NK-92 treated with Interleukin-12 subunit alpha and Interleukin-12 subunit beta, amount 100 ng/mL, for 24 hours (cell line): ENCODE data around the gene RGS6.

ENCODE experiments used
- DNase-seq: peaks from one replicate; lab custom pipeline; 2025; lab: John Stamatoyannopoulos, UW

RGS6 gene

DNA sequence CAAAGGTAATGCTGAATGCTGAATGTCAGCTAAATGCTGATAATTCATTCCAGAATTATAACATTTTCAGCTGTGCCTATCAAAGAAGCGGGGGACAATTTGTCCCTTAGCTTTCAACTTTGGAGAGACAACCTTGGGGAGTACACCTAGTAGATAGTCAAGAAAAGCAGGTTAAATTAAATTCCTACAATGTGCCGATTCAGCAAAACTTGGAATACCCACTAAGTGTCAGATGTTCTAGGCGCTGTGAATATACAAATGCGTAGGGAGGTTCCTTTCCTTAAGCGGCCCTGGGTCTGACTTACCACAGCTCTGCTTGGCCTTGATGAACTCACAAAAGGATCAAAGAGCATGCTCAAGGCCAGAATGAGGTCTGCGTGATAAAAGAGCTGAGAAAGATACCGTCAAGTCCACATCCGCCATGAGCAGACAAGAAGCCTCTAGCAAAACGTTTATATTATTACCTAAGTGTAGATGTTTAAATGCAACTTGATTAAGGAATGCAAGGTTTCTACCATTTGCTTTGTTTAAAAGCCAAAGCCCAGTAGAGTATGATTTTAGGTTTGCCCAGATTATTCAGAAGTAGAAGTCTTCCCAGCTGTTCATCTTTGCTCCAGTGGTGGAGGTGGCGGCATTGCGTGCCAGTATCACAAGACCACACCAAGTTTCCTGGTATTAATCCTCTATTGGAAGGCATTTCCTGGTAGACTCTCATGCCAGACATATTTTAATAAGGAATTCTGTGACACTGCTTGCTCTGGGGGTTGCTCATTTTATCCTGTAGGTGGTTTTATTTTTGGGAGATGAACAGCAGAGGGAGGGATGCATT is 593.1 kb downstream of the RGS6 start:
- DNase-seq: no peak

DNA sequence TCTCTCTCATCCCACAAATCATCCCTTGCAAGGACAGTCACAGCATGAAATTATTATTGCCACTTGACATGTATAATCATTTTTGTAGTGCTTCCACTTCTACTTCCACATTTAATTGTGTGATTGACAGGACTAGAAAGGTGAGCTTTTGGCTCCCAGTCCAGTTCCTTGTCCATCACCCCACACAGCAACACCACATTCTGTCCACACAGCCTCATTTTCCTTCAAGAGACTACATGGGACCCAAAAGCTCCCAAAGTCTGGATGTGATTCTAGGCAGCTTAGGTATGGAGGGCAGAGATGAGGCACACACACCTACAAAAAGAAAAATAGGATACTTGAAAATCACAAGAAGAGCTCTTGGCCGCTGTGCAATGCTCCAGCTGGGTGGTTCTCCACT is 595.4 kb downstream of the RGS6 start:
- DNase-seq: no peak

DNA sequence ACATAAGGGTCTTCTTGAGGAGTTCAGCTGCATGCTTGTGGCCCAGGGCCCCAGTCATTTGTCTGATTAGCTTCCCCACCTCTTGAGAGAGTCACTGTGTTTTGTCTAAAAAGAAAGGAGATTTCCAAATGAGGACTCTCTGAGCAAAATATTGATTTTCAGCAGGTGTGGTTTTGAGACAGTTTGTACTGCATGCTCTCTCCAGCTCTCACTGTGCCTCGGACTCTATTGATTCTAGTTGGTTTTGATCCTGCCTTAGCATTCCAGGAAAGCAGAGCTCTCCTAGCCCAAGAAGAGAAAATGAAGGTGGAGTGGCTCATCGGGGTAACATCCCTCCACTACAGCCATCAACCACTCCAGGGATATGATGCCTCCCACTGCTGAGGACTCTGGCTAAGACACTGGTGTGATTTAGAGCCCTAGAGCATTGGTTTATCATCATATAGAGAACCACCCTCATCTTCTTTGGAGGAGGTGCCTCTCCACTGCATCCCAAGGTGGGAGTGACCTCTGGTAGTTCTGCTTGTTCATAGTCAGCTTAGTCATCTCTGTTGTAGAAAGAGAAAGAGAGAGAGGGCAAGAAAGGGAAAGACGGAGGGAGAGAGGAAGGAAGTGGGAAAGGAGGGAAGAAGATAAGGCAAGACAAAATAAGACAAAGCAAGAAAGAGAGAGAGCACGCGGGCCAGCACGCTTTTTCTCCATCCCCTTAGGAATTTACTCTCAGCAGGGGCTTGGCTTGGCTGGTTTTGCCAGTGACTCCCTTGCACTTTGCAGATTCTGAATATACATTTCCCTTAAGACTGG is 596.0 kb downstream of the RGS6 start:
- DNase-seq: no peak

DNA sequence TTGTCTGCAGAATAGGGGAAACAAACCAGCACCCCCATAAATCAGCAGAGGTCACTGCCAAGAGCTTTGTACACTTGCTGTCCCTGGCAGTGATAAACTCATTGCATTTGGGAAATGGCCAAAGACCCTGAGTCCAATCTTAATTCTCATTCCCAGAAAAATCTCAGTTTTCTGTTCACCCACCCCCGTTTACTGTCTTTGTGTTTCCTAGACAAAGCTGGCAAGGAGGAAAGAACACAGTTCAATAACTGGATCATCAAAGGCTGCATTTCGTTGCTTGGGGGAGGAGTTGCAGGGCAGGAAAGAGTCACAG is 596.6 kb downstream of the RGS6 start:
- DNase-seq: no peak

DNA sequence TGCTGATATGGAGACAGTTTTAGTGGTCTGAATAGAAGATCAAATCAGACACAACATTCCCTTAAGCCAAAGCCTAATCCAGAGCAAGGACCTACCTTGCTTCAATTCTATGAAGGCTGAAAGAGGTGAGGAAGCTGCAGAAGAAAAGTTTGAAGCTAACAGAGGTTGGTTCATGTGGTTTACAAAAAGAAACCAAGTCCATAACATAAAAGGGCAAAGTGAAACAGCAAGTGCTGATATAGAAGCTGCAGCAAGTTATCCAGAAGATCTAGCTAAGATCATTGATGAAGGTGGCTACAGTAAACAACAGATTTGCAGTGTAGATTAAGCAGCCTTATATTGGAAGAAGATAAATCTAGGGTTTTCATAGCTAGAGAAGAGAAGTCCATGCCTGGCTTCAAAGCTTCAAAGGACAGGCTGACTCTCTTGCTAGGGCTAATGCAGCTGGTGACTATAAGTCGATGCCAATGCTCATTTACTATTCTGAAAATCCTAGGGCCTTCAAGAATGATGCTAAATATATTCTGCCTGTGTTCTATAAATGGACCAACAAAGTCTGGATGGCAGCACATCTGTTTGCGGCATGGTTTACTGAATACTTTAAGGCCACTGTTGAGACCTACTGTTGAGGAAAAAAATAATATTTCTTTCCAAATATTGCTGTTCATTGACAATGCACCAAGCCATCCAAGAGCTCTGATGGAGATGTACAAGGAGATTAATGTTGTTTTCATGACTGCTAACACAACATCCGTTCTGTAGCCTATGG is 600.6 kb downstream of the RGS6 start:
- no peak for DNase-seq

DNA sequence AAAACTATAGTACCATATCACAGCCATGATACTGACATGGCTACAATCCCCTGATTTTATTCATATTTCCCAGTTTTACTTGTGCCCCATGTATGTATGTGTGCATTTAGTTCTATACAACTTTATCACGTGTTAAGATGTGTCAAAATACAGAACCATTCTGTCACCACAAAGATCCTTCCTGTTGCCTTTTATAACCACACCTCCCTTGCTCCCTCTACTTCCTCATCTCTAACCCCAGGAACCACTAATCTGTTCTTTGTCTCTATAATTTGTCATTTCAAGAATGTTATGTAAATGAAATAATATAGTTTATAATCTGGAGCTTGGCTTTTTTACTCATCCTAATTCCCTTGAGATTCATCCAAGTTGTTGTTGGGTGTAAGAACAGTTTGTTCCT is 603.3 kb downstream of the RGS6 start:
- DNase-seq: no peak

DNA sequence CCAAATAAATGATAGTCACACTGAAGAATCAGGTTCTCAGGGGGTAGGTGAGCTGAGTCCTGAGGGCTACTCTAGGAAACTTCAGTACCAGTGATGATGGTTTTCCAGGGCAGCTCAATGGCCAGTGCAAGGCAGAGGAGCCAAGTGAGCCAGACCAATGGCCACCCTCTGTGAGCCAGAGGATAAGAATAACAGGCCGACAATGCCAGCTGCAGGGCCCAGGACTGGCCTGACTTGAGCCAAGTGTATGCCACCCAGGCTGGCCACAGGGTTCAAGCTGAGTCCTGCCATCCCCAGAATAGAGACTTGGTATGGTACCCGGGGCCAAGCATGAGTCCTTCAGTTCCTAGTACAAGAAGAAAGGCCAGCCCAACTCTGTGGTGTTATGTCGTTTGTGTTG is 606.2 kb downstream of the RGS6 start:
- DNase-seq: no peak

DNA sequence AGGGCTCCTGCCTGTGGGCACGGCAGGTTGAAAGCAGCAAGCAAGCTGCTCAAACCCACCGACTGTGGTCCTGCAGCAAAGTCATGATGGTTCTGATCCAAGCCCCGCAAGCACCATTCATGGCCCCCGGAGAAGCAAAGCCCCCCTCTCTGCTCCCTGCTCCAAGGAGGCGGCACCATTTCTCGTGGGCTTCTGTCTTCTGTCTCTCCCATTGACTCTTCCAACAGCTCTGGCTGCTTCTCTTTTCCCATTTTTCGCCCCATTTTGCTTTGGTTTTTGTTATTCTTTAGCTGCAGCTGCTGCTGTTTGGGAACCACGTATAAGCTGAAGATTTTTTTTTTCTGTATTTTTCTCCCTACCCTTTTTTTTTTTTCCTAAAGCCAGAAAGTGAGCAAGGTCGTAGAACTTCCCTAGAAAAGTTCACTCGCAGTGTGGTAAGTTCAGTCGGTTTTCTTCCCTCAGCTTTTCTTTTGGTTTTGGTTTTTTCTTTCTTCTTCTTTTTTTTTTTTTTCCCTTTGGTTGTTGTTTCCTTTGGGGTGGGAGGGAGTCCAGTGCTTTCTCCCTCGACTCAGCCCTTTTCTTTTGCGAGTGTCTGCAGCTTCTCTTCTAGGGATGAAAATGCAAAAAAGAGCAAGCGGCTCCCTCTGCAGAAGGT is 607.6 kb downstream of the RGS6 start:
- DNase-seq: no peak

DNA sequence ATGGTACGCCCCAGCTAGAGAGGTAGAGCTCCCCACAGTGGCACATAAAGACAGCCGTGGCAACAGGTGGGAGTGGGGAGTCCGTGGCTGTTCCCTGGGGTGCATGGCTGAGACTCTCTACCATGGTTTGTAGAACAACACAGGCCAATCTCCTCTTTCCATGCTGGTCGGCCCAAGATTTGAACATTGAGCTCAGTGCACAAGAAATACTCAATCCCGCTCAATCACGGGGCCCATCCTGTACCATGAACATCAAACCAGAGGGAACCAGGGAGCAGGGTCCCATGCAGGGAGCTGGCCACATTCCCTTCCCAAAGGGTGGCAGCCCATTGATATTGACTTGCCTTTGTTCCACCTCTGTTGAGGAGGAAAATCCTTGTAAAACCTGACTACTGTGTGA is 608.6 kb downstream of the RGS6 start:
- DNase-seq: no peak

DNA sequence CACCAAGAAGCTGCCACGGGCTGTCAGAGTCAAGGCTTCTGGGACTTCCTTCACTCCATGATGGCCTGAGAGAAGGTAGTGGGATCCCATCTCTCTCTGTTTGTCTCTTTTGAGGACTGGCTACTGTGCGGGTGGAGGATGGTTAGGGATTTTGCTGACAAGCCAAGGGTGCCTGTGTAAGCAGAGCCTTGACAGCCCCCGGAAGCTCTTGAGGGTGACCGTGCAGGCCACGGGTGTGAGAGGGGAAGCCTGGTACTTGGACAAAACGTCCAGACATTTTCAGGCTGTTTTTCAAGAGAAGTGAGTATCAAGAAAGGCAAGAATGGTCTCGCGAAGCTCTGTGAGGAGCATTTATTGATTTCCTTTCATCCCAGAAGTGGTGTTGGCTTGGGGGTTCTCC is 609.3 kb downstream of the RGS6 start:
- DNase-seq: no peak

DNA sequence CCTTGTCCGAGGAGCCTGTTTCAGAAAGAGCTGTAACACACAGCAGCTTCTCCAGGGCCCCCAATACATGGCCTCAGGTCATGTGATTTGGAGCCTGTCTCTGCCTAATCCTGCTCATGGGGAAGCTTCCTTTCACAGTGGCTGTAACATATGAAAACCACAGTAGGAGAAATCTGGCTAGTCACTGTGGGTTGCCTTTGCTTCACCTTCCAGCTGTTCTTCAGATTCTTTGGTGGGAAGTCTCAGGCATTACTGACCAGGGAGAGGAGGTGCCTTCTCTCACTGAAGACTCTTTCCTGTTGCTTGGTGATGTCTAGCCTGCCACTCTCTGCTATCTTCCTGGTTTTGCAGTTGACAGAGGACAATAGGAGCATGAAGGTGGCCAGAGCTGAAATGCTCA is 611.1 kb downstream of the RGS6 start:
- no peak for DNase-seq

DNA sequence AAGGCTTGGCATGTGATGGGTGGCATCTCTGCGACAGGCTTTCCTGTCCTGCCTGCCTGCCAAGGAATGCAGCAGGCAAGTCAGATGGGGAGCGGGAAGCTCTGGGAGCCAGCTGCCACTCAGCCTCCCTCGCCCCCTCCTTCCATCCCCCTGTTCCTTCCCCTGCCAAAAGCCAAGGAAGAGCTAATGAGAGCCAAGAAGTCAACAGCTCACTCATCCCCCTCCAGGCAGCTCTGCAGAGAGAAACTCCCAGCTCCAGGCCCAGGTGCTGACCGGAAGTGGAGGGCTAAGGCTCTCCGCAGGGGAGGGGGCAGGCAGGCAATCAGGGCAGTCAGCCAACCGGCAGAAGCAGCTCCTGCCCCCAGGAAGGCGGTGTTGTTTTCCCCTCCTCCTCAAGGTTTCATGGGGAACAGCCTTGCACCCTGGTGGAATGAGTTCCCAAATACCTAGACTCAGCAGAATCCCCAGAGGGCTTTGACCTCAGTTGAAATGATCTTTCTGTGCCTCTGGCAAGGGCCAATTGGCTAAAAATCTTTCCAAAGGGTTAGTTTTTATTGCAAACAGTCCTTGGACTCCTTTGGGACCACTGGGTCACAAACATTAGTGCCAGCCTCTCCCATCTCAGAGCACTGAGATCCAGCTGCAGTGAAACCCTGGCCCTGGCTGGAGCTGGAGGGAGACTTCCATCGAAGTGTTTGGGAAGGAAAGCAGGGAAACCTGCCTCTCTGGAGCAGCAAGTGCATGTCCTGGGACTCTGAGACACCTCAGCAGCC is 612.6 kb downstream of the RGS6 start:
- DNase-seq: no peak

DNA sequence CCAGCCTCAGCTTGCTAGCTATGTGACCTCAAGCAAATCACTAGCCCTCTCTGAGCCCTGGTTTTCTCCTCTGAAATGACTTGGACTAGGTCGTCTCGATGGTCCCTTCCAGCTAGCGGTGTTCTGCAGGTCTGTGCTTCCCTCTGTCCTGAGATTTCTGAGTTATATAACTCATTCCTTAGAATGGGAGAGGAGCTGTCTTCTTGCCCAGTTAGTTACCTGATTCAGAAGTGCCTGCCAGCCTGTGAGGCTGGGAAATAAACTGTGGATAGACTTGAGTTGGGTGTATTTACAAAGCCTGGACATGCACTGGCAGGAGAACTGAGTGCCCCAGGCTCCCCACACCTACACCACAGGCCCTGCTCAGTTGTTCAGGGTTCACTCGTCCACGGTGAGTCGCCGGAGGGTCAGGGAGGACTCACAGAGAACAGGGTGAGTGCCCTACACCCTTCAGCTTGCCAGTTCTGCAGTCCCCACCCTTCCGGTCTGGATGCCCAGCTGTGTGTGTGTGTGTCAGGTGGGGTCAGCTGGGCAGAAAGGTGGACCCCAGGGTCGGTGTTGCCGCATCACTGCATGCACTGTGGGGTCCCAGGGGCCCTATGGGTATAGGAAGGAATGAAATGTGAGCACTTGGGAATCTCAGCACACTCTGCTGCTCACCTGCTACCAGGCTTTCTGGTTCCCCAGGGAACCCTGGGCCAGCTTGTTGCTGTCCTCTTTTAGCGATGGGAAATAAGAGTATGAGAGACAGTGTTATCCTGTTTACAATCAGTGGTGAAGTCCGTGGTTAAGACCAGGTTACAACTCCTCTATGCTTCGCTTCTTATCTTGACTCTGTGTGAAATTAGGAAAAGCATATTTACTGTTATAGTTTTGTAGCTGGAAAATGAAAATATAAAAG is 613.4 kb downstream of the RGS6 start:
- peak; percentile 15 for DNase-seq

DNA sequence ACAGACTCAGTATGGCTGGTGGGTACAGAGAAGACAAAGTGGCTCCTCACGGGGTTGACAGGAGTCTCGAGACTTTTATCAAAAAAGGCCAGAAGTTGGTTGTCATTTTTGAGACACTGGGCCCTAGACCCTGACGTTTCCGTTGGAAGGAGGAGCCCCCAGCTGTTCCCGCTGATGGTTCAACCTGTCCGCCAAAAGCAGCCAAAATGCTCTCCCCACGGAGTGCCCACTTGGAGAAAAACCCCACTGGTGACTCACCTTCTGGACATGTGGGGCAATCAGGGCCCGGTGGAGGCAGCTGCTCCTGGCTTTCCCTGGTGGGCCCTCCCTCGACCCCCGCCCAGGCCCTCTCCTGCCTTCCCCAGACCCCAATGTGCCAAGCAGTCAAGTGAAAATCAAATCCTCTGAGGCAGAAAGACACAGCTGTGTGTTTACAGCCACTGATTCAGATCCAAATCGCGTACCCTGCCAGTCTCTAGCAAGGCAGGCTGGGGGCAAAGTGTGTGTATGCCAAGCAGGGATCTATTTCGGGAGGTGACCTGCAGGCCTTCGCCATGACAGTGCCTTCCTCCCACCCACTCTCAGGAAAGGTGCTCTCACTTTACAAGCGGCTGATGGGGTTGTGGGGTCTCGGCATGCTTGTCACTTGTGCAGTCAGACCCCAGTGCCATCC is 614.3 kb downstream of the RGS6 start:
- no peak for DNase-seq

DNA sequence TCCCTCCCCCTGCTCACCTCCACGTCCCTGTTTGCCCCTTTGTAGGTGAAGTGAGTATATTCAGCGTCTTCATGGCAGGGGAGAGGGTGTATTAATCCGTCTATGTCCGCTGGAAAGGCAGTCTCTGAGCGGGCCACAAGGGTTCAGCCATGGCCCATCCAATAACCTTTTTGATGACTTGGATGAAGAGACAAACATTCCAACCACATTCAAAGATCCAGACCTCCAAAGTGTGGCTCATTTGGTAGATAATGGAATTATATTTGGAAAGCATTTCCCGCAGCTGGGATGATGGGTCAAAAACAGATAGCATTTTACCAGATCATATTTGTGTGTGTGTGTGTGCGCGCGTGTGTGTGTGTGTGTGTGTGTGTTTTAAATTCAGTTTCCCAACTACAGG is 615.8 kb downstream of the RGS6 start:
- no peak for DNase-seq

DNA sequence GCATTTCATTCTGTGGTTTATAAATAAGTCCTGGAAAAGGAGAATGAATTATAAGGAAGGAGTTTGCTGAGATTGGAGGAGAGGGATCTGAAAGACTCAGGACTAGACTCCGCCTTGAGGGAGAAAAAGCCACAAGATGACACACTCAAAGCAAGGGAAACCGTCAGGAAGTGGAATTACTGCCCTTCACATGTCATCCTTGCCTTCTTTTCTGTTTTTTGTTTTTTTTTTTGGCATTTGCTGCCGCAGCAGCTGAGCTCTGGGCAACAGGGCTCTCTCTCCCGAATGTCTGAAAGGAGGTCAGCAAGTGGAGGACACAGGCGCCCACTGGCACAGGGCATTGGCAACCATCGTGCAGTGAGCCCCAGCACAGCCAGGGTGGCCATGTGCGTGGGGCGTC is 616.8 kb downstream of the RGS6 start:
- DNase-seq: no peak

DNA sequence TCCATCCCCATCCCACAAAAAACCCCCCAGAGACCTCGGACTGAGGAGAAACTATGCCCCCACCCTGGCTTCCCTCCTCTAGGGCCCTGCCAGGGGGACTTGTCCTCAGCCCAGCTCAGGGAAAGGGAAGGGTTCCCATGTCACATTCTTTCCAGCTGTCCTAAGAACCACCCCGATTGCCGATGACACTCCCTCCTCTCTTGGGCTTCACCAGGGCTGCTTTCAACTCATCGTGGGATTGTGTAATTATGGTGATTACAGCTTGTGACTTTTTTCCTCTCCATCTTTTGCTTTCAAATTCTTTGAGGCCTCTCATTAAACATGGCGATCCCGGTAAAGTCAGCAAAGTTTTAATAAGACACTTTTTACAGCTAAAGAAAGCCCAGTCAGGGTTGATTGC is 617.6 kb downstream of the RGS6 start:
- peak; percentile 19 for DNase-seq

DNA sequence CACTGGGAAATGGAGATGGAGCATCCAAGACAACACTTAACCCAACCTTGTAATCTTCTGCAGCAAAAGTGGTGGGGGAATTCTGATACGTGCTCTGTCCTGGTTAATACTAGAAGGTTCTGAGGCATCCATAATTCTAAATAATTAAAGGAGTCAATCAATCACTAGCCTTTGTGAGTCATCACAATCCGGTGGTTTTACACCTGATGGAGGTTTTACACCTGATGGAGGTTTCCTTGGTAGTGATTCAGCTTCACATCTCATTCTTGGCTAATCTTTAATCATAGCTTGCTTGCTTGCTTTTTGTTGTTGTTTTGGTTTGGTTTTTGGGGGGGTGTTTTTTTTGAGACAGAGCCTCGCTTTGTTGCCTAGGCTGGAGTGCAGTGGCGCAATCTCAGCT is 618.3 kb downstream of the RGS6 start:
- DNase-seq: peak; percentile 44

DNA sequence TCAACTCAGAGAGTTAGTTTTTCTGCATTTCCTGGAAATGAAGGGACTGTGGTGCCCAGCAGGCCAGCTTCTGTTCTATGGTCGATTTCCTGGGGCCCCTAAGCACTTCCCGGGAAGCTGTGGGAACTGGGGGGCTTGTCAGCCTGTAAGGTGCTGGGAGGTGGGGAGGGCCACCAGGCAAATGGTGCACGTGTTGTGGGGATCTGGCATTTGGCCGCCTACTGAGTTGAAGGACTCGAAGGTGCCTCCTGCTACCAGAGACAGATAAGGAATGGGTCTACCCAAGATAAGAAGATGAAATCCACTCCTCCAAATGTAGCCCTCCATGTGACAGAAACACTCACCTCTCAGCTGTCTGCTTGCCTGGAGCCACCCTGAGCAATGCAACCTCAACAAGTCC is 620.0 kb downstream of the RGS6 start:
- no peak for DNase-seq

DNA sequence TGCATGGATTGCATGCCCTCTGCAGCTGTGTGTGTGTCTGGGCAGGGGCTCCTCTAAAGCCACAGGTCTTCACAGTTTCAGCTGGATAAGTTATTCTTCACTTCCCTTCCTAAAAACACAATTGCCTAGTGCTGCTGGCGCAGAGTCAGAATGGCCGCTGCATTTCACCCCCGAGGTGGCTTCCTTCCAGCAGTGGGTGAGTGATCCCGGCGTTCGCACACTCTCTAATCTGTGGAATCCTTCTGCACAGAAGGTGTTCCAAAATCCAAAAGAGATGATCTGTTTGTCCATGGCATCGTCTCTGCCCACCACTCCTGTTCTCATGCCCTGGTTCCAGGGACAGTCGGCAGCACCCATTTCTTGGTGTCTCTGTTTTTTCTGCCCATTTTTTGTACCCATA is 620.9 kb downstream of the RGS6 start:
- DNase-seq: no peak
